Measurements from ENCODE around the gene SLC66A1.

SLC66A1 gene

DNA sequence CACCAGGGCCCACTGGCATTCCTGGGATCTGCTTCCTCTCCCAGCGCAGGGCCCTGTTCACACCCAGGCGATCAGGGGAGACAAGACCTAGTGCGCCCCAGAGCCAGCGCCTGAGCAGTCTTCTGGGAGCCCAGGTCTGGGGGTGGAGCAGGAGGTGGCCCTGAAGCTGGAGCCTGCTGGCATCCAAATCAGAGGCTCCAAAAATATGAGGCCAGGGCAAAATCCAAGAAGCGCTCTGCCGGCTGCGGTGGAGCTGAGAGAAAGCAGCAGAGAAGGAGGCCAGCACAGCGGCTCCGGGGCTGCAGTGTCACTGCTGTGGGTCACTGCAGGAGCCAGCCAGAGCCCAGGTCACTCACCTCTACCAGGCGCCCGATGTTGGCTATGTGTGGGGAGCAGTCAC, 32.7 kb downstream of the SLC66A1 start:
- FAIRE-seq: no peak

DNA sequence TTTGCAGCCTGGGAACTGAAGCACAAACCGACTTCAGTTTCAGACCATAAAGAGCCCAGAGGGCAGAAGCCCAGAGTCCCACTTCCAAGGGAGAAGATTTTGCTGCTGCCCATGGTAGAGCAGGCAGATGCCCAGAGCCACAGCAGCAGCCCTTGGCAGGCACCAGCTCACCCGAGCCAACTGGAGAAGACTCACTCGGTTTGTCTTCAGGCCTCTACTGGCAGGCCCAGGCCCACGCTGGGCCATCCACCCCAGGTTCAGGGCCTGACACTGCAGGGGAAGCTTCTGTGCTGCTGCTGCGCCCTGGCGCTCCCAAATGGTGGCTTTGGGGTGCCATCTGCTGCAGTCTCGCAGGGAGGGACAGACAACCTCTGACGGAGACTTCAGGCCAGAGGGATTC, 33.3 kb downstream of the SLC66A1 start:
- no peak for FAIRE-seq

DNA sequence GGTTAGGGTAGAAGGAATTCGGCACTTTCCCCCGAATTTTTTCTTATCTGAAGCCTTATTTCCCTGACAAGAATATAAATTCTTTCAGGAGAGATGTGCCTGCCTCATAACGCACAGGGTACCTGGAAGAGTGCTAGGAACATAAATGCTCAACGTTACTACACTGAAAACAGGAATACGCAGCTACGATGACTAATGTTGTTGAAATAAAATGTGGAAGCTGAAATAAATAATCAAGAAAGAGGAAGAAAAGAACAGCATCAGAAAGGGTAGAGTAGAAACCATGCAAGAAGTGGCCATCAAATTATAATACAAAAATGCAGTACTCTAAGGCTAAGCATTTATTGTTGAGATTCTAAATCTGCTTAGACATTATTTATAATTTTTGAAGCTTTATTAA, 33.9 kb downstream of the SLC66A1 start:
- no peak for FAIRE-seq

DNA sequence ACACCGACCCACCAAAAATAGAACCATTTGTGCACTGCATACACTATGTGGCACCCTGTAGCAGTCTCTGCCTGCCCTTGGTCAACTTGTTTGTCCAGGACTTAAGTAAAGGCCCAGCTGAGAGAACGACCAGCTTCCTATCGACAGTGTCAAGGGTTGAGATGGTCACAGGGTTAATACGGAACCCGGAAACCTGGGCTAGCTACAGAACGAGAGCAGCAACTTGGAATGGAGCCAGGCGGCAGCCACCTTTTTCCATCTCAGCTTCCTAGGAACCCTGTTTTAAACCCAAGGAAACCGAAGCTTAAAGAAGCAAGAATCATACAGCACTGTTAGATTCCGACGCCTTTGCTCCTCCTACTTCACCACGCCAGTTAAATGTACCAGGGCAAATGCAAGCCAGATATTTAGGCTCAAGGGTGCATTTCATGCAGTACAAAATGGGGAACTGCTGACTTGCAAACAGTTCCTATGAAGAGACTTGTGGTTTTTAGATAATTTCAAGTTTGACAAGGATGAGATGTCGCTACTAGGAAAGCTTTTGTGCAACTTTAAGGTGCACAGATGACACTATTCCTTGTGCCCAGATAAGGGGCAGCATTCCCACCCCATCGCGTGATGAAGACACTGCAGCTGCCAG, 35.5 kb downstream of the SLC66A1 start:
- no peak for FAIRE-seq

DNA sequence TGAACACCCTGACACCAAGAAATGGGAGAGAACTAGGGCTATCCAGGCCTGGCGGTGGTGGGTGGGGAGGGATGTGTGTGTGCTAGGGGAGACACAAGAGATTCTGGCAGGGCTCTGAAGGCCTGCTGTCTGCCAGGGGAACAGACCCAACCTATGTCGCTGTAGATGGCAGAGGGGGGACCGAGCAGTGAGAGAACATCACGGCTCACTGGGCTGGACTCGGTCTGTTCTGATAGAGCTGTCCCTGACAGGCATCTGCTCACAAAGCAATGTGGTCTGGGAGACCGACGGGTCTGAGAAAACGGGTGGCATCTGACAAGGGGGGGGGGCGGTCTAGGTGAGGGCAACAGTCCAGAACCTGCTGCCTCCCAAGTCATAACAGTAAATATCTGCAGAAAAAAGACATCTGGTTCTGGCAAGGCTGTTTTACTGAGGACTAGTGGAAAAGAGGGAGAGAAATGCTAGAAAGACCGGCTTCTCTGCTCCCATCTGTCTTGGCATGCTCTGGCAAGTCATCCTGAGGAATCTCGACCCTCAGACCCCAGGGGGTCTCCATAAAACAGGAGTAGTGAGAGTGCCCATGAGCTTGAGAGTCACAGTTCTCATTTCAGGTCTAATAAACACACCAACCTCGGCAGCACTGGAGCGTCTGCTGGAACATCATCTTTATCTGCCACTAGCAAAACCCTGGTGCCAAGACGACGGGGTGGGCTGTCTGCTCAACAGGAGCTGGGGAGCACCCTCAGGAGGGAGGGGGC, 36.5 kb downstream of the SLC66A1 start:
- no peak for FAIRE-seq

DNA sequence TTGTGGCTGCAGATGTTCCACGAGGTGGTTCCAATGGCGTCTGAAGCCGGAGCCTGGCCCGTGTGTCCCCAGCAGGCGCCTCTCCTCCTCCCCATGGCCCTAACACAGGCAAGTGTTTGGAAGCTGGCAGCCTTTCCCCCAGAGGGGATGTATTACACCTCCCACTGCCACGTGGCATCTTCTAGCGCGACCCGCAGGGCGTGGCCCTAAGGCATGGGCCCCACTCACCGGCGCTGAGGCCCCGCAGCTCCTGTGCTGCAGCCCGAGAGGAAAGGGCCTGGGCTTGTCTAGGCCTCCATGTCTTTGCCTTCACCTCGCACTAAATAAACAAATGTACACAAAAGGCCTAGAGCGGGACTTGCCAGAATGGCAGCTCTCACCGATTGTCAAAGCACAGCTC, 37.9 kb downstream of the SLC66A1 start:
- FAIRE-seq: no peak

DNA sequence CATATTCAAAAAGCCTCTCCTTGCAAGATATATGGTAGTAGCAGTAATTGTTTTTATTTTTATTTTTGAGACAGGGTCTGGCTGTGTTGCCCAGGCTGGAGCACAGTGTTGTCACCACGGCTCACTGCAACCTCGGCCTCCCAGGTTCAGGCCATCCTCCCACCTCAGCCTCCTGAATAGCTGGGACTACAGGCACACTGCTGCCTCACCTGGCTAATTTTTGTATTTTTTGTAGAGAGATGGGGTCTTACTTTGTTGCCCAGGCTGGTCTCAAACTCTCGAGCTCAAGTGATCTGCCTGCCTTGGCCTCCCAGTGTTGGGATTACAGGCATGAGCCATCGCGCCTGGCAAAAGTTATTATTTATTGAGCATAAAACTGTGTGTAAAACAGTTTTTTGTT, 38.4 kb downstream of the SLC66A1 start:
- no peak for FAIRE-seq

DNA sequence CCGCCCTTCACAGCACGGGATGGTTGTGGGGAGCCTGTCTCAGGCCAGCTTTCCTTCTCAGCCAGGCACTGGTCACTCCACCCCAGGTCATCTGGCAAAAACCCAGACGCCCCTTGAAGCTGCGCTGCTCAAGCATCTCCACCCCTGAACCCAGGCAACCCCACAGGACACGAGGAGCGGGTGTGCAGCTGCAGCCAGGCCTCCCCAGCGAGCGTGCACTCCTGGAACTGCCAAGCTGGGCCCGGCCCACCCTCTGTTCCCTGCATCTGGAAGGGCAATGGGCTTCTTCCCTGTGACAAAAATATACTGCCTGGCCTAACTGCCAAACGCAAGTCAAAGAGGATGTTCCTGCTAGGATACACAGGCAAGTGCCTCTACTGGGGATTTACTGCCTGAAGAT, 39.7 kb downstream of the SLC66A1 start:
- FAIRE-seq: no peak

DNA sequence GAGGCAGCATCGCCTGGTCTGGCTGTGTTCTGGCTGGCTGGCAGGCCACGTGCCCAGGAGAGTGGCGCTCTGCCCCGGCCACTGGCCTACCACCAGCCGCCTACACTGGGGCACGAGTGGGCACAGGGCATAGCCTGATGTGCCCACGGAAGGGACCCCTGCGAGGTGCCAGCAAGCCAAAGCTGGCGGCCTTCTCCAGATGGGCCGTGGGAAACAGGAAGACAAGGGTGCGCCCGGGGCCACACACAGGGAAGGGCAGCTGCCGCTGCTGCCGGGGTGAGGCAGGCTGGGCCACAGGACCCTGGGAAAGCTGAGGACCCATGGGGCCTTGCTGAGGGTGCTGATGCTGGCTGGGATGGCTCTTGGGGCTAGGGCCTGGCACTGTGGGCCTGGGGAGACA, 40.7 kb downstream of the SLC66A1 start:
- FAIRE-seq: no peak

DNA sequence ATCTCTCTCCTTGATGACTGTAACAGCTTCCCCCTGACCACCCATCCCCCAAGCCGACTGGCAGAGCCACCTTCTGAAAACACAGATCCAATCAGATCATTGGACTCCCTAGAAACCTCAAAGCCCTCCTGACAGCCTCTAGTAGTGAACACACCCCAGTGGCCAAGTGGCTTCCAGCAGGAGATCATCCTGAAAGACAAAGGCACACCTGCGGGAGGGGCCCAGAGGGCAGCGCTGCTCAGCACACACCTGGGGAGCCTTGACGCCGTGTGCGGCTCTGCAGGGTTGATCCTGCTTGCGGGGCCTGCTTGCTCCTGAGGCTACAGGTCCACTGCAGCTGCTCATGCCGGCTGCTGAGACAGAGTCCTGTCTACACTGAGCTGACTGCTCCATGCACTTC, 41.5 kb downstream of the SLC66A1 start:
- no peak for FAIRE-seq

DNA sequence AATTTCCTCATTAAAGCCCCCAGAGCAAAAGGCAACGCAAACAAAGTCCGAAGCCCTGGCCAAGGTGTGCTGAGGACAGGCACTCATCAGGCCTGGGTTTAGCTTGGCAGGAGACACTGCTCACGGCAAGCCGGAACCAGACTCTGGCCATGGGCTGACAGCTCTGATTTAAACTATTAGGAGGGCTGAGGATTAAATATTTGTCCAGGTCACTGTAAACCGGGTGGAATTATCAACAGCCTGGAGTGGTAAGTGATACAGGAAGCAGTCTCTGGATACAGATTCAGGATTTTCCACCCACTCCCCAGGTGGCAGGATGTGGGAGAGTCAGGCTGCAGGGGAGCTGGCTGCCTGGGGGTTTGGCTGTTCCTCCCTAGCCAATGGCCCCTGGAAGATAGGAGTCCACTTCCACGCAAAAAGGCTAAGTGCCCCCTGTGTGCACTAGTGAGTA, 42.4 kb downstream of the SLC66A1 start:
- no peak for FAIRE-seq

DNA sequence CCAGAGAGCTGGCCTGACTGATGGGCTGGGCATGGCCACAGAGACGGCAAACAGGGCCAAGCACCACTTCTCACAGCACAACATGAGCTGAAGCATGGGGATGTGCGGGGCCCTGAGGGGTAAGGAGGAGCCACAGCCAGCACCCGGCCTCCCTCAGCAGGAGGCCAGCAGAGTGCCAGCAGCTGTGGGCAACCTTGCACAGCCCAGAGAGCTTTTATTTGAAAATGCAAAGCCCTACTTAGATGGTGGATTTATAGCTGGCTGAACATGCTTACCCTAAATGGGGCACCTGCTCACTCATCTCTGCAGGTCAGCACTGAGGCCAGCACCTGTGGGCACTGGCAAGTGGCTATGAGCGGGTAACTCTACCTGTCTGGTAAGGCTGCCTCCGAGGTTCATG, 44.1 kb downstream of the SLC66A1 start:
- no peak for FAIRE-seq

DNA sequence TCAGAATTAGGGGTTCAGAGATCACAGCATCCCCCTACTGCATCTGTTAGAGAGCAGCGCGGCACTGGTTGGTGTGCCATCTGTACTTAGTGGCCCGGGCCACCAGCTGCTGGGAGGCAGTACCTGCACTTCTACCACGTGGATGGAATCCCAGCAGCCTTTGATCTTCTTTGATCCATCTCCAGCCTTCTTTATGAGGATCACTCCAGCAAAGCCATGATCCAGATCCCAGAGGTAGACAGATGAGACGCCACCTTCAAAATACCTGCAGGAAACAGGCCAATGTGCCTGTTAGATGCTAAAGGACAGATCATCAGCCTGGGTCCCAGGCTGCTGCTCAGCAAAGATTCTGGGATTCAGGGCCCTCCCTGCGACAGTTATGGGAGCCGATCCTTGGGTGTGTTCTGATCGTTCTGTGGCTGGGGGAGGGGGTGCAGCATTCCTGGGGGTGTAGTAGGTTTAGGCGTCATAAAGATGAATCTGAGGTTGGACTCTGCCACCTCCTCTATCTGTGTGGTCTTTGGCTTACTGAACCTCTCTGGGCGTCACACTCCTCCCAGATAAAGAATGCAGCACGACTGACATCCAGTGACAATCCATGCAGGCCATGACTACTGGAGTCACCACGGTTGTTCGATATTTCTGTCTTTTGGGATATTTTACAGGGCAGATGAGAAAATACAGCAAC, 45.3 kb downstream of the SLC66A1 start:
- FAIRE-seq: no peak

DNA sequence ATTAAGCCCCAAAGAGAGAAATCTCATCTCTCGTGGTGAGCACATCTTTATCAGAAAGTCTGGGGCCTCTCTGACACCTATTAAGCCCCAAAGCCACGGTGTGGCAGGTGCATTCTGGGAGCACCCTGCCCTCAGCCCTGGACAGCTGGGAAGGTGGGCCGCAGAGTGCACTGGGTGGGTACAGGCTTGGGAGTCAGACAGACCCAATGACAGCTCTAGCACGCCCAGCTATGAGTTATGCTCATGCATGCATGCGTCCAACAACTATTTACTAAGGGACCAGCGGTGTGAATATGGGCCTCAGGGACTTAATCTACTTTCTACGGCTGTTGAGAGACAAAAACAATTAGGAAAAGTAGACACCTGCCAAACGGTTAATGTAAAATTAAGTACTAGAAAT, 46.6 kb downstream of the SLC66A1 start:
- no peak for FAIRE-seq

DNA sequence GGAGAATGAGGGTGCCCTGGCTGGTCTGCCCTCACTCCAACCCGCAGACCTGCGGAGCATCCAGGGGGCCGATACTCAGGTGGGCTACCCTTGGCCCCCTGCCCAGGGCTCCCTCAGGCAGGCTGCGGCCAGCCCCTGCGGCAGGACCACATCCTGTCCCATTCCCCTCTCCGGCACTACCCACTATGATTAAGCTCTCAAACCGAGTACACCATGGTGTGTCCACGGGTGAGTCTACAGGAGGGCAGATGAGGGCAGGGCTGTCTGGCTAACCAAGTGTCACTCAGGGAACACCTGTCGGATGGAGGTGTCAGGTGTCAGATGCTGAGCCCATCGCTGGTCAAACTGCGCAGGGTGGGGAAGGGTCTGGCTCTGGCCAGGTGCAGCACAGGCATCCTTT, 47.2 kb downstream of the SLC66A1 start:
- FAIRE-seq: no peak

DNA sequence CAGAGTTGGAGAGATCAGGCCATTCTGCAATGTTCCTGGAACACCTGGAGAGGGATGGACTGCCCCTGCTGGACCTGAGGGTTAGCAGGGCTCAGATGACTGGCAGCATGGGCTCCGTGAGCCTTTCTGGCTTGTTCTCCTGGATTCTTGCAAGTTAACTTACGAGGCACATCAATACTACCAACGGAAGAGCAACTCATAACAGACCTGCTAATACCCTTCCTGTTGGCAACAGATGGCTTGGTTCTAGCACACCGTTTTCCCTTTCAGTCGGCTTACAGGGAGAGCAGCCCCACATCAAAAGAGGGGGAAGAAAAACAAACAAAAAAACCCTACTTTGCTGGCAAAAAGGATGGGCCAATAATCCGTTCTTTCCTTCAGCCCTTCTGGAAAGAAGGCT, 47.9 kb downstream of the SLC66A1 start:
- no peak for FAIRE-seq

DNA sequence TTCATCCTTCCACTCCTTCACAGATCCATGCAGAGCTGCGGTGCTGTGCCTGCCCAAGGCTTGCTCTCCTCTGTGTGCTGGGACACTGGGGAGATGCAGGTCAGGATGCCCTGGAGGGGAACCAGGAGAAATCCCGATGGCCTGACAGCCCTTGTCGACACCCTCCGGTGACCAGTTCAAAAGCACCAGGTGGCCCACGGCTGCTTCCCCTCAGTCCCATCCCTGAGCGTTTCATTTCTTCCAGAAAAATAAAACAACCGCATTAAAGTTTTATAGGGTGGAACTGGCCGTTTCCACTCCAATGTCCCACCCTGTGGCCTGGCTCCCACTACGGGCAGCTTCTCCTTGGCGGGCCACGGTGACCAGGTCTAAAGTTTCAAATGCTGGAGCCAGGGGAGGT, 48.3 kb downstream of the SLC66A1 start:
- FAIRE-seq: no peak

DNA sequence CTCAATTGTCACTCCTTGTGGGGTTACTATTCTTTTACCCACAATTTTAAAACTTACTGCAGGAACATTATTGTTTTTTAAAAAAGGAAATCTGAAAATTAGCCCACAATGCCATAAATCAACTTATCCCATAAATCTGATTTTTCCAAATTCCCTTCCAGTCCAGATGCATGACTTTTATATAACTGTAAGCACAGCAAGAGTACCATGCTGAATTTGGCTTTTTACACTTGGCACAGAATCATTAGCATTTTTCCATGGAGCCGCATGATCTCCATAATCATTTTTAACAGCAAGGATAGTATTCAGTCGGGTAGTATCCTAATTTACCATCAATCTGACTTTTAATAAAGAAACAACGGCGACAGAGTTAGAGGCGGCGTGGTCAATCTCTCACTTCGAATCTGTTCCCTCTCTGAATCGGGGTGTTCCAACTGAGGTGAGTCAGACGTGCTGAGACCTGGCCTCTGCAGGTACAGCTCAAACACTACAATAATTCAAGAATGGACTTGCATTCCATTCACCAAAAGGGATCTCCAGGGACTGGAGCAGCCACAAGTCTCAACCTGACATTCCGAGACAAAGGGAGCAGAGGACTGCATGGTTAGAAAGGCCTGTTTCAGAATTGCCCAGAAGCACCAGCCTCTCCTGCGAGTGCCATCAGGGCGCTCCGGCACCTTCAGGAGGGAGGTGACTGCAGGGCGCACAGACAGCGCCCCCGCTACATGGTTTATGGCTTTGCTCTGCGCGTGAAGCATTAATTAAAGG, 48.9 kb downstream of the SLC66A1 start:
- FAIRE-seq: no peak

DNA sequence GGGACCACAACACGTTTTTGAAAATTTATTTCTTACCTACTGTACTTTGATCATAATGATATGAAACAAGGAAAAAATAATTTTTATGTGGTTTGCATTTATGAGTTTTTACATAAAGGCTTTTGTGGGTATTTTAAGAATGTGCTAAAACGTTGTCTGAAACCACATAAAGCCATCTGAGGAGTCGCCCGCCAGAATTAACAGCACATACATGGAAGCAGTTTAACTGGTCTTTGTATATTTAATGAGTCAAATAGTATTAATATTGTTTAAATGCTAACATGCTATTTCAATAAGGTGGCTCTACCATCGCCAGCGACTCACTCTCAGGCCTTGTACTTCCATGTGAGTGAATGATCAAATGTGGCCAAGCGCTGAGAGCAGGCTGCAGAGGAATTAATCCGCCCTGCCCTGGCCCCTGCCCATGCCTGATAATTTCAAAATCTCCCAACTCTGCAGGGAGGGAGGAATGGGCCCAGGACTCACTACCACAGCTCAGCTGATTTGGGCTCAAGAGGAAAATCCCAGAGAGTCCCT, 49.6 kb downstream of the SLC66A1 start:
- no peak for FAIRE-seq

DNA sequence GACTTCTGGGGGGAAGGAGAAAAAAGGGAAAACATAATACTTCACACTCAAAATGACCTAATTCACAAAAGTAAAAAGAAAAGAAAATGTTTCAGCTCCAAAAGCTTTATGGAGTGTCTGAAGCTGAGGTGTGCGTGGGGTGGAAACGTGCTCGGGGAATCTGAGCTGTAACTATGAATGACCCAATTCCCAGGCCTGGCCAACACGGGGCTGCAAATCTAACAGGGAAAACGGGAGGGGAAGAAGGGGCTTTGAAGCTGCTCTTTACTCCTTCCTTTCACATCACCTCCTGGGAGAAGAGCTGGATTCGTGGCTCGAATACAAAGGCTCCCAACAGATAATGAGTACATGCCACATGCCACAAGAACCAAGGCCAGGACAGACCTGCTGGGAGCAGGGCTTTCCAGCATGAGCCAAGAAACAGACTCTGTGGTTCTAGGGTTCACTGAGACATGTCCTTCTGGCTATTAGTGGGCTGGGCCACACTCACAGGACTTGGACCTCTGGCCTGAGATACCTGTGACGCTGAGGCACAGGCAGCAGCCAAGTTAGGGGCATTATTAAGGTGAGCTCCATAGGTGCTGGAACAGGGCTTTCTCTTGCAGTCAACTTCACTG, 51.5 kb downstream of the SLC66A1 start:
- FAIRE-seq: no peak

DNA sequence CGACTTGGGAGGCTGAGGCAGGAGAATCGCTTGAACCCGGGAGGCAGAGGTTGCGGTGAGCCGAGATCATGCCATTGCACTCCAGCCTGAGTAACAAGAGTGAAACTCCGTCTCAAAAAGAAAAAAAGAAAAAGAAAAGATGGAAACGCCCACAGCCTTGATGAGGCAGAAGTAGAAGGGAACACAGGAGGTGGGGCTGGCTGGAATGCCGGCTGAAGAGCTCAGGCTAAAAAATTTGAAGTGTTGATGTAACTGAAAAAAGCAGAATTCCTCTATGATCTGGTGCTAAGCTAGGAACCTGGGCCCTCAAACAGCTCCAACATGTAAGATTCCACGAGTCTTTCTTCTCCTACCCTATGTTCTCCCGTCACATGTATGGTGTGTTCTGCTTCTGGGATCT, 53.6 kb downstream of the SLC66A1 start:
- FAIRE-seq: no peak
